Caco-2 (cell line): ENCODE measurements around the gene HMCES. TPM values are rescaled to one million over a fixed set of nuclear protein-coding genes. Genes with fewer than 3 reads are reported as not detected.
"Not testable (repeated sequence)": the region's sequence is repeated elsewhere in the genome, so short reads cannot be mapped to it uniquely, and the experiment has no call there.

ENCODE experiments used
- BruUV-seq: library from RNA; stranded (reverse); fragments of 400-500 nt; replicated peaks from 2 replicates; lab custom pipeline; 2021; lab: Mats Ljungman, UMichigan
- CTCF ChIA-PET: fragments of 300-600 bp; sonication (Branson Sonifier 250); formaldehyde crosslinking; loops from one replicate; lab custom pipeline; 2022; ENCODE audit warnings: antibody characterized with exemption; lab: Charles Lee
- POLR2A ChIA-PET: fragments of 300-600 bp; sonication (Branson Sonifier 250); formaldehyde crosslinking; loops from one replicate; lab custom pipeline; 2022; ENCODE audit warnings: antibody characterized with exemption; lab: Charles Lee
- DNase-seq, 2 experiments: peaks; one replicate each; pipeline versions ENCODE4 v3.0.0 to v3.0.0-alpha.2; 2020 to 2022
- H3K27me3 ChIP-seq: replicated peaks from 2 replicates; pipeline ENCODE4 v1.6.0; 2011; ENCODE audit warnings: low read length; ENCODE audit not compliant: control insufficient read depth, insufficient read depth
- H3K36me3 ChIP-seq: 2 replicates; pipeline ENCODE4 v1.5.1; 2011; ENCODE audit warnings: low read length; ENCODE audit not compliant: control insufficient read depth, insufficient read depth
- H3K4me1 ChIP-seq: fragments of 250-450 bp; sonication (Bioruptor Pico); 2 replicates; pipeline ENCODE4 v1.5.1; 2020; ENCODE audit warnings: mild to moderate bottlenecking
- H3K4me3 ChIP-seq: 2 replicates; pipeline ENCODE4 v1.5.1; 2011; ENCODE audit warnings: low read depth, mild to moderate bottlenecking, control low read depth, low read length
- H3K9me3 ChIP-seq: fragments of 250-450 bp; sonication (Bioruptor Pico); 2 replicates; pipeline ENCODE4 v1.5.1; 2020; ENCODE audit warnings: mild to moderate bottlenecking, moderate library complexity
- H3K27ac Mint-ChIP-seq: one replicate; pipeline ENCODE4 v1.8.0; 2022; ENCODE audit warnings: mixed read lengths; ENCODE audit not compliant: unreplicated experiment
- H3K27me3 Mint-ChIP-seq: one replicate; pipeline ENCODE4 v1.8.0; 2022; ENCODE audit warnings: mixed read lengths; ENCODE audit not compliant: insufficient read depth, unreplicated experiment
- H3K36me3 Mint-ChIP-seq: one replicate; pipeline ENCODE4 v1.8.0; 2022; ENCODE audit warnings: mild to moderate bottlenecking, mixed read lengths; ENCODE audit not compliant: insufficient read depth, unreplicated experiment
- H3K4me1 Mint-ChIP-seq: one replicate; pipeline ENCODE4 v1.8.0; 2022; ENCODE audit warnings: low read depth, mixed read lengths; ENCODE audit not compliant: unreplicated experiment
- H3K4me3 Mint-ChIP-seq: one replicate; pipeline ENCODE4 v1.8.0; 2022; ENCODE audit warnings: mild to moderate bottlenecking, moderate library complexity, mixed read lengths; ENCODE audit not compliant: unreplicated experiment
- H3K9me3 Mint-ChIP-seq: one replicate; pipeline ENCODE4 v1.8.0; 2022; ENCODE audit warnings: mixed read lengths; ENCODE audit not compliant: unreplicated experiment
- intact Hi-C: fragments of 100-400 bp; cut with micrococcal nuclease; formaldehyde crosslinking; loops from one replicate; pipeline ENCODE4 v1.10.0; 2022; ENCODE audit not compliant: unreplicated experiment
- total RNA-seq: library from RNA; stranded (reverse); gene quantifications from 2 replicates; pipeline ENCODE4 v1.2.3, GENCODE V29; 2022
- TF ChIP-seq, protein P1 (sequence below), 2 experiments: fragments of 200-600 bp in 1 of 2; IDR thresholded peaks; 1 replicate in 1 of 2; 2 replicates in 1 of 2; pipeline versions ENCODE4 v1.5.1 to v1.8.0; 2011 to 2022; ENCODE audit warnings: antibody characterized with exemption in 1 of 2, control low read depth in 1 of 2, inconsistent platforms in 1 of 2, low read depth in 1 of 2, low read length in 1 of 2, mild to moderate bottlenecking in 1 of 2, moderate library complexity in 1 of 2; ENCODE audit not compliant: insufficient read depth in 1 of 2, severe bottlenecking in 1 of 2, unreplicated experiment in 1 of 2

Gene HMCES
- total RNA-seq, 1 experiment from 2014 or later = 47.7 TPM

DNA sequence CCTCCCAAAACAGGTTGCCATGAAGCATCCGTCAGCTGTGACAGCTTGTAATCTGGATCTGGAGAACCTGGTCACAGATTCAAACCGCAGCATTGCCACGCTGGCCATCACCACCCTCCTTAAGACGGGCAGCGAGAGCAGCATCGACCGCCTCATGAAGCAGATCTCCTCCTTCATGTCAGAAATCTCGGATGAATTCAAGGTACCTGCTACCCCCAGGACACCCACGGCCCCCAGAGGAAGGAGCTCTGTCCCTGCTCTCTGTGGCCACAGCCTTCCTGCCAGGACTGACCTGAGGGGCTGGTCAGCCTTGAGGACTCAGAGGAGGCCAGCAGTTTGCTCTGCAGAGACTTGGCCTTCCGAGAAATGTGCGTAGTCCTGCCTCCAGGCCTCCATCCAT is 18.1 kb upstream of the HMCES start:
- no peak for DNase-seq
- no peaks in the 10 kb centered on the region for H3K9me3 ChIP-seq
- no peaks in the 10 kb centered on the region for H3K27me3 Mint-ChIP-seq
- no peaks in the 10 kb centered on the region for H3K27me3 ChIP-seq
- no peaks in the 10 kb centered on the region for H3K4me1 Mint-ChIP-seq
- CTCF ChIA-PET = no interaction called here
- H3K36me3 ChIP-seq = peaks cover 15% of the 10 kb centered on the region
- TF ChIP-seq, protein P1, sequence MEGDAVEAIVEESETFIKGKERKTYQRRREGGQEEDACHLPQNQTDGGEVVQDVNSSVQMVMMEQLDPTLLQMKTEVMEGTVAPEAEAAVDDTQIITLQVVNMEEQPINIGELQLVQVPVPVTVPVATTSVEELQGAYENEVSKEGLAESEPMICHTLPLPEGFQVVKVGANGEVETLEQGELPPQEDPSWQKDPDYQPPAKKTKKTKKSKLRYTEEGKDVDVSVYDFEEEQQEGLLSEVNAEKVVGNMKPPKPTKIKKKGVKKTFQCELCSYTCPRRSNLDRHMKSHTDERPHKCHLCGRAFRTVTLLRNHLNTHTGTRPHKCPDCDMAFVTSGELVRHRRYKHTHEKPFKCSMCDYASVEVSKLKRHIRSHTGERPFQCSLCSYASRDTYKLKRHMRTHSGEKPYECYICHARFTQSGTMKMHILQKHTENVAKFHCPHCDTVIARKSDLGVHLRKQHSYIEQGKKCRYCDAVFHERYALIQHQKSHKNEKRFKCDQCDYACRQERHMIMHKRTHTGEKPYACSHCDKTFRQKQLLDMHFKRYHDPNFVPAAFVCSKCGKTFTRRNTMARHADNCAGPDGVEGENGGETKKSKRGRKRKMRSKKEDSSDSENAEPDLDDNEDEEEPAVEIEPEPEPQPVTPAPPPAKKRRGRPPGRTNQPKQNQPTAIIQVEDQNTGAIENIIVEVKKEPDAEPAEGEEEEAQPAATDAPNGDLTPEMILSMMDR (IDR thresholded peaks at IDR 0.05; ENCODE audit: insufficient read depth in 1 of 2, low read depth in 1 of 2, low read length in 1 of 2, severe bottlenecking in 1 of 2, unreplicated experiment in 1 of 2) = no peak
- POLR2A ChIA-PET = no interaction called here
- no peaks in the 10 kb centered on the region for H3K4me1 ChIP-seq
- peaks cover 92% of the 10 kb centered on the region for H3K36me3 Mint-ChIP-seq
- no peaks in the 10 kb centered on the region for H3K9me3 Mint-ChIP-seq
- BruUV-seq = no TSS peak
- H3K4me3 ChIP-seq = no peak overlapping the region
- H3K27ac Mint-ChIP-seq = no peak overlapping the region
- intact Hi-C loops = no loop called here
- no peak overlapping the region for H3K4me3 Mint-ChIP-seq

DNA sequence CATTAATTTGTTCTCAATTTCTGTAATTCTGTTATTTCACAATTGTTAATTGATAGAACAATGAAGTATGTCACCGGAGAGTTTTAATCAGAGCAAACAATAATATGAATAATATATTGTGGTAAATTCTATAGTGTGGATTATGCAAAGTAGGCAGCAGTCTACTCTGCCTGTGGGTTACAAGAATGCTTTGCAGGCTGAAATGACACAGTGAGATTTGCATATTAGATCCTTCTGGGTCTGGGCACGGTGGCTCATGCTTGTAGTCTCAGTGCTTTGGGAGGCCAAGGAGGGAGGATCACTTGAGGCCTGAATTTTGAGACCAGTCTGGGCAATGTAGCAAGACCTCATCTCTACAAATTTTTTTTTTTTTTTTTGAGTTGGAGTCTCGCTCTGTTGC is 16.8 kb upstream of the HMCES start:
- Histone ChIP-seq H3K4me1 (no peaks in the 10 kb centered on the region), H3K9me3 (no peaks in the 10 kb centered on the region), H3K4me3 (no peak overlapping the region), H3K36me3 (peaks cover 15% of the 10 kb centered on the region), H3K27me3 (no peaks in the 10 kb centered on the region)
- intact Hi-C loops = no loop called here
- no peak for DNase-seq
- Mint-ChIP-seq H3K9me3 (no peaks in the 10 kb centered on the region), H3K4me1 (no peaks in the 10 kb centered on the region), H3K27me3 (no peaks in the 10 kb centered on the region), H3K4me3 (no peak overlapping the region), H3K36me3 (peaks cover 92% of the 10 kb centered on the region), H3K27ac (no peak overlapping the region)
- TF ChIP-seq, protein P1 (IDR thresholded peaks at IDR 0.05; ENCODE audit: insufficient read depth in 1 of 2, low read depth in 1 of 2, low read length in 1 of 2, severe bottlenecking in 1 of 2, unreplicated experiment in 1 of 2) = no peak
- ChIA-PET POLR2A (no interaction called here), CTCF (no interaction called here)
- no TSS peak for BruUV-seq

DNA sequence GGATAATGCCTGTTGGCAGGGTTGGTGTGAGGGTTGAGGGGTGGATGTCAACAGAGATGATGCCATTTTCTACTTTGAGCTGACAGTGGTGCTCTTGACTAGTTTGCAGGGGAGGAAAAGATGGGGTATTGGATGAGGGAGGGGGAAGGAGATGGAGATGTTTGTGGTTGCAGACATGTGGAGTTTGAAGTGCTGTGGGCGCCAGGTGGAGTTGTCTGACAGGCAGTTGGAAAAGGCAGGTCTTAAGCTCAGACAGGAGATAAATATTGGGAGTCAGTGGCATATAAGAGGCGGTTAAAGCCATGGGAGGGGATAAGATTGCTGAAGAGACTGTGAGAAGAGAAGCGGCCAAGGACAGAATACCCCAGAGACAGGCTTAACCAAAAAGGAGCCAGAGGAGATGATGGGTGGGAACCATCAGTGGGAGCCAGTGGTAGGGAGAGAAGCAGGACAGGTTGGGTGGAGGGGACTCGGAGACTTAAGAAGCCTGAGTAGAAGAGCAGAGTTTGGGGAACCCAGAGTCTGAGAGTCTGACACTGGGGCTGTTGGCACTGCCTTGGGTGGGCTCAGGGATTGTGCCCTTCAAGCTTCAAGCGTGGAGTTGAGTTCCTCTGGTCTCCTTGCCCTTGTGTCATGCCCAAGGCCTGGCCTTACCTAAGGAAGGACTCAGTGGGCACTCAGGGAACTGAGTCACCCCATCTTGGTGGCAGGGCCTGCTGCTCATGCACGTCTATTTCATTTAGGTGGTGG is 15.3 kb upstream of the HMCES start:
- no peaks in the 10 kb centered on the region for H3K27me3 ChIP-seq
- POLR2A ChIA-PET = no interaction called here
- BruUV-seq = no TSS peak
- peaks cover 10% of the 10 kb centered on the region for H3K36me3 ChIP-seq
- H3K4me1 ChIP-seq = no peaks in the 10 kb centered on the region
- no peaks in the 10 kb centered on the region for H3K4me1 Mint-ChIP-seq
- peaks cover 92% of the 10 kb centered on the region for H3K36me3 Mint-ChIP-seq
- no peak overlapping the region for H3K4me3 Mint-ChIP-seq
- intact Hi-C loops = no loop called here
- H3K27me3 Mint-ChIP-seq = no peaks in the 10 kb centered on the region
- TF ChIP-seq, protein P1 (IDR thresholded peaks at IDR 0.05; ENCODE audit: insufficient read depth in 1 of 2, low read depth in 1 of 2, low read length in 1 of 2, severe bottlenecking in 1 of 2, unreplicated experiment in 1 of 2) = no peak
- H3K27ac Mint-ChIP-seq = no peak overlapping the region
- H3K9me3 Mint-ChIP-seq = no peaks in the 10 kb centered on the region
- no peak overlapping the region for H3K4me3 ChIP-seq
- CTCF ChIA-PET = no interaction called here
- no peak for DNase-seq
- no peaks in the 10 kb centered on the region for H3K9me3 ChIP-seq

DNA sequence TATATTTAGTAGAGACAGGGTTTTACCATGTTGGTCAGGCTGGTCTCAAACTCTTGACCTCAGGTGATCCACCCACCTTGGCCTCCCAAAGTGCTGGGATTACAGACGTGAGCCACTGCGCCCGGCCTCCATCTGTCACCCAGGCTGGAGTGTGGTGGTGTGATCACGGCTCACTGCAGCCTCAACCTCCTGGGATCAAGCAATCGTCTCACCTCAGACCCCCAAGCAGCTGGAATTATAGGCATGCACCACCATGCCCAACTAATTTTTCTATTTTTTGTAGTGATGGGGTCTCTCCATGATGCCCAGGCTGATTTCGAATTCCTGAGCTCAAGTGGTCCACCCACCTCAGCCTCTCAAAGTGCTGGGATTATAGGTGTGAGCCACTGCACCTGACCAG is 13.7 kb upstream of the HMCES start:
- H3K4me1 Mint-ChIP-seq, H3K36me3 ChIP-seq, intact Hi-C loops, H3K4me1 ChIP-seq, POLR2A ChIA-PET, H3K27me3 ChIP-seq, DNase-seq, H3K27ac Mint-ChIP-seq, BruUV-seq, H3K9me3 ChIP-seq, H3K9me3 Mint-ChIP-seq, H3K4me3 ChIP-seq, CTCF ChIA-PET, H3K27me3 Mint-ChIP-seq, H3K4me3 Mint-ChIP-seq: not testable (repeated sequence)
- H3K36me3 Mint-ChIP-seq = peaks cover 97% of the 10 kb centered on the region
